GM21737 (cell line): Measurements from ENCODE around the gene CLPTM1L.
"Not testable (repeated sequence)": the region's sequence is repeated elsewhere in the genome, so short reads cannot be mapped to it uniquely, and the experiment has no call there.

ENCODE experiments used
- ATAC-seq: cut with Tn5 transposase; IDR thresholded peaks from one replicate; pipeline ENCODE4 v1.9.1; 2021; ENCODE audit warnings: mild to moderate bottlenecking, moderate library complexity; ENCODE audit not compliant: unreplicated experiment

The CLPTM1L gene

GRCh38 chr5:1381370-1382247 lies 36.7 kb upstream of the CLPTM1L start:
- ATAC-seq = no peak

DNA sequence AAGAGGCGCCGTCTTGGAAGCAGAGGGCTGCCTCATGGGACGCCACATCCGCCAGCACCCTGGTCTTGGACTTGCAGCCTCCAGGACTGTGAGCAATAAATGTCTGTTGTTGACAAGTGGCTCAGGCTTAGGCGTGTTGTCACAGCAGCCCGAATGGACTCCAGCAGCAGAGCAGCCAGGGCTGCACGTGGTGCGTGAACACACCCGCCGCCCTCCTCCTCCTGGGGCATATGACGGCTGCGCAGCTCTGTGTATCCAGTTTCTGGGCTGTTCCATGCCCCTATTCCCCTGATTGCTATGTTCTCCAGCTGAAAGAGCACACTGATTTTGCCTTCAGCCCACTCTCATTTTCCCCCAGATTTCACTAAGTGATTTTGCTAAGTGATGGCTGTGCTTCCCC lies 36.0 kb upstream of the CLPTM1L start:
- no peak for ATAC-seq

GRCh38 chr5:1380011-1380817 lies 35.3 kb upstream of the CLPTM1L start:
- peak; percentile 70 for ATAC-seq

GRCh38 chr5:1378866-1379659 lies 34.2 kb upstream of the CLPTM1L start:
- no peak for ATAC-seq

GRCh38 chr5:1378096-1378495 lies 33.2 kb upstream of the CLPTM1L start:
- no peak for ATAC-seq

- no peak for ATAC-seq
Measured at GRCh38 chr5:1376981-1377380, 32.1 kb upstream of the CLPTM1L start.

GRCh38 chr5:1375871-1376810 lies 31.2 kb upstream of the CLPTM1L start:
- no peak for ATAC-seq

GRCh38 chr5:1374679-1375055 lies 29.8 kb upstream of the CLPTM1L start:
- no peak for ATAC-seq

DNA sequence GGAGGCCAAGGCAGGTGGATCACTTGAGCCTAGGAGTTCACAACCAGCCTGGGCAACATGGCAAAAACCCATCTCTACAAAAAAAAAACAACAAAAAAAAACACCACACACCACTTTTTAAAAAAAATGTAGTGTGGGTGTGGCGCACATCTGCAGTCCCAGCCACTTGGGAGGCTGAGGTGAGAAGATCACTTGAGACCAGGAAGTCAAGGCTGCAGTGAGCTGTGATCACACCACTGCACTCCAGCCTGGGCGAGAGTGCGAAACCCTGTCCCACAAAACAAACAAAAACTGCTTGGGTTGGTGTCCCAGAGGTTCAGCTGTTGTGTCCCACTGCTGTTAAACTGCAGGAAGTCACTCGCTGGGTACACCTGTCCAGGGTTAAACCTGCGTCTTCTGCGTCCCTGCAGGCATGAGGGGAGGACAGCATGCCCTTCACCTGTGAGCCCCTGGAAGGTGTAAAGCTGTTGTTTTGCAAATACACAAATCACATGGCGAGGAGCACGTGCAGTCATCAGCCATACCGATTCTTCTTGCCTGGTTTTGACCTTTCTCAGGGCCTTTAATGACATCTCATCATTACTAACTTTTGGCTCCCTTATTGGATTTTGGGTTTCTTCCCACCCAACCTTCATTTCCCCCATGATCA lies 29.3 kb upstream of the CLPTM1L start:
- no peak for ATAC-seq

DNA sequence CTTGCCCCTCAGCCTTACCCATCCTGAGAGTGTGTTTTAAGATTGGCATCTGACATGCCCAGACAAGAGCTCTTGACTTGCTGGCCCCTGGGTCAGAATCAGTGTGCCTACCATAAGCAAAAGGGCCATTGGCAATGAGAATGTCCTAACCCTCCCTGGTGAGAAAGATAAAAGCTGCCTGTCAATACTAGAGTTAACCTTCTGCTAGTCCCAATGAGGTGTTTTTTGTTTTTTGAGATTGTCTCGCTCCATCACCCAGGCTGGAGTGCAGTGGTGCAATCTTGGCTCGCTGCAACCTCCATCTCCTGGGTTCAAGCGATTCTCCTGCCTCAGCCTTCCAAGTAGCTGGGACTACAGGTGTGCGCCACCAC lies 27.1 kb upstream of the CLPTM1L start:
- not testable (repeated sequence) for ATAC-seq

DNA sequence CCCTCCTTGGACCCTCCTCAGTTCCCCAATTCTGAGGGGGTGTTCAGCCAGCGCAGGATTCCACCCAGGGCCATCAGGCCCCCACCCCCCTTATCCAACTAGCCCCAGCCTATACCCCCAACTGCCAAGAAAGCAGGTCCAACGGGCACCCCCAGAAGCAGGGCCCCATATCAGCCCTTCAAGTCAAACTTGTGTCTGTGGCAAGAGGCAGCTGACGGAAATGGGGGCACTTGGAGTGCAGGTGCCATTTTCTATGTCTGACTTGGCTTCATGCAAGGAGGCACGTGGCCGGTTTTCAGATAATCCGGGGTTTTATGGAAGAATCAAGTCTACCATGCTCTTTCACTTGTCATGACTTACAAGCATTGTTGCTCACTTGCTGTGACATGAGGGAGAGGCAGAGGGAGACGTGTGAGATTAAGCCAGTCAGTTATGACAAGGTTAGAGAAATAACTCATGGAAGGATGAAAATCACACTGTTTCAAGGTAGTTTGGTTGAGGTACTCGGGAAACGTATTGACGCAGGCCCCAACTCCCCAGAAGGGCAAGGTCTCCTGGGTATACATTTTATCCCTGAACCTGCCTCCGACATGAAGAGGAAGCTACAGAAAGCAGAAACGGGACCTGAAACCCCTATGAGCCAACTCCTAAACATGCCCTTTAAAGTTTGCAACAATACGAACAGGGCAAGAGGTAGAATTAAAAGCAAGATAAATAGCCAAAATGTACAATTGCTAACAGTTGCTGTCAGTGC lies 26.5 kb upstream of the CLPTM1L start:
- ATAC-seq = no peak

DNA sequence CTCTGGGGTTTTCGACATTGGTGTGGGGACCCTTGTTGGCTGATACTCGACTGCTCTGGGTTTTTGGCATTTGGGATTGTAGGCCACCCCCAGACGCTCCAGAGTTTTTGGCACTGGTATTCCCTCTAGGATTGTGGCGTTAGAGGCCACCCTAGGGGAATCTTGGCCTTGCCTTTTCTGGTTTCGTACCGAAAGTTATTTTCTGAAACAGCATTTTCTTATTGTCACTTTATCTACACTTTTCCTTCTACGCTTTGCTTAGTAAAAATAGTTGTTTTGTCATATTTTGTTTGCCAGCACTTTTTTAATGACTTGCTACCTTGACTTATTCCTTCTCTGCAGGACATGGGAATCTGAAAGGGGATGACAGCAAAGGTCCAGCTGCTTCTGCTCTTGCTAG lies 25.1 kb upstream of the CLPTM1L start:
- no peak for ATAC-seq

DNA sequence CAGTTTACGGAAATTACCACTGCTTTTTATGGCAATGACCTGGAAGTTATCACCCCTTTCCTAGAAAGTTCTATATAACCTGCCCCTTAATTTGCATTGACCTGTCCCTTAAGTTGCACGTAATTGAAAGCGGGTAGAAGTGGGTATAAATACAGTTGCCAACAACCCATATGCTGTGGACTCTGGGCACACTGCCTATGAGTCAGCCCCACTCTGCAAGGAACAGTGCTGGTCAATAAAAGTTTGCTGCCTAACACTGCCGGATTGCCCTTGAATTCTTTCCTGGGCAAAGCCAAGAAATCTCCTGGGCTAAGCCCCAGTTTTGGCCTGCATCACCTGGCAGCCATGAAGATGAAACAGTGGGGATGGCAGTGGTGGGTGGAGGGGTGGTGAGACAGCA lies 23.9 kb upstream of the CLPTM1L start:
- no peak for ATAC-seq

DNA sequence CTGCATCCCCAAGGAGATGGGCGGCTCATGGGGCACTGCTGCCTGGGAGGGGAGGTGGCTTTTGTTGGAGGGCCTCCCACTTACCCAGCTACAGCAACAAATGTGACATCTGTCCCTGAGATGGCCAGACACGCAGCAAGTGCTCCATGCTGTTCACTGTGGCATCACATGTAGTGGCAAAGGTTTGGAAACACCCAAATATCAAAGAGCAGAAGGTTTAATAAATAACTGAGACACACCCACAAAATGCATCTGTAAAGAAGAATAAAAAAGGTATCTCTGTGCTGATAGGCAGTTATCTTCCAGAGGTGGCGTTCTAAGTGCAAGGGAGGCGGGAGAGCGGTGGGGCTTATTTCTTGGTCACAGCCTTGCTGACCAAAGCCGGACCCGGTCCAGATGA lies 23.3 kb upstream of the CLPTM1L start:
- no peak for ATAC-seq

DNA sequence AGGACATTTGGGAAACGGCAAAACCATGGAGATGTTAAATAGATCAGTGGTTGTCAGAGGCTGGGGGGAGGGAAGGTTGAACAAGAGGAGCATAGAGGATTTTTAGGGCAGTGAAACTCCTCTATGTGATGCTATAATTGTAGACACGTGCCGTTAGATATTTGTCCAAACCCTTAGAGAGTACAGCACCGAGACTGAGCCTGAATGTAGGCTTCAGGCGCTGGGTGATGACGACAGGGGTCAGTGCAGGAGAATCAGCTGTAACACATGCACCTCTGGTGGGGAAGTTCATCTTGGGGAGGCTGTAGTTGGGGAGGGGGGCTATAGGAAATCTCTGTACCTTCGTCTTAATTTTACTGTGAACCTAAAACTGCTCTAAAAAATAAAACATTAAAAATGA lies 22.2 kb upstream of the CLPTM1L start:
- ATAC-seq = no peak

DNA sequence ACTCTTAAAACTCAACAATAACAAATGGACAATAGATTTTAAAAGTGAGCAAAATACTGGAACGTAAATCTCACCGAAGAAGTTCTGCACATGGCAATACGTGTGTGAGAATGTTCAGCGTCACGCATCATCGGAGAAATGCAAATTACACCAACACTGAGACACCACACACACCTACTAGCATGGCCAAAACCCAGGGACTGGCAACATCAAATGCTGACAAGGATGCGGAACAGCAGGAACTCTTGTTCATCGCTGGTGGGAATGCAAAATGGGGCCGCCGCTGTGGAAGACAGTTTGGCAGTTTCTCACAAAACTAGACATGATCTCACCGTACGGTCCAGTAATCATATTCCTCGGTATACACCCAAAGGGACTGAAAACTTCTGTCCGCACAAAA lies 21.6 kb upstream of the CLPTM1L start:
- ATAC-seq = no peak

GRCh38 chr5:1364211-1364610 lies 19.3 kb upstream of the CLPTM1L start:
- ATAC-seq = no peak

DNA sequence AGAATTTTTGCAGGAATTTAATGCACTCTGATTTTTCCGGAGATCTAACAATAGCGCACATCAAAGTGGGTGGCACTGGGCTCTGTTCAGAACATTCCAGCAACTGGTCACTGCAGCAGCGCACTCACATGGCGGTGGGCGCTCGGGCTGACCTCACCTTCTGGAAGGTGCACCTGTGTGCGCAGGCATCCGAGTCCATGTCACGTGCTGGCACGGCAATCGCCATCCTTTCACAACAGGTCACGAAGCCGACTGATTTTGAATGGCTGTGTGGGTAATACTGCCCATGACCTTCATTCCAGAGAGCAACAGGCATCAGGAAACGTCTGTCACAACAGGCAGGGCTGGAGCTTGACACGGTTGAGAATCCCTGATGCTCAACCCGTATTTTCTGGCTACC lies 18.7 kb upstream of the CLPTM1L start:
- ATAC-seq = no peak

DNA sequence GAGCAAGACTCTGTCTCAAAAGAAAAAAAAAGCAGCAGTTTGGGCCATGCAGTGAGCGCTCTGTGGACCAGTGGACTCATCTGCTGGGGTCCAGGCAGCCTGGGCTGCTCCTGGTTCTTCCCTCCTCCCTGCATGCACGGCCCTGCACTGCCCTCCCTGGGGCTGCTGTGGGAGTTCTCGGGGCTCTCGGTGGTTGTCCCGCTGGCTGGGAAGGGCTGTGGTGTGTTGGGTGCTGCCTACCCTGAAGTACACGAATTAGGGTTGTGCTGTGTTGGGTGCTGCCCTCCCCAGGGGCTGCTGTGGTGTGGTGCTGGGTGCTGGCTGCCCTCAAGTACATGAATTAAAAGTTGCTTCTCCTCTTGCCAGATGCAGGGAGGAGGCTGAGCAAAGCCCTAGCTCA lies 18.3 kb upstream of the CLPTM1L start:
- no peak for ATAC-seq
